Measurements from ENCODE around the gene CXCL5.

The CXCL5 gene

GRCh38 chr4:73976716-73977115 is 21.8 kb downstream of the CXCL5 start:
- no peak overlapping the region for H3K4me3 ChIP-seq (ENCODE audit: low read depth, low read length)
- TF ChIP-seq CTCF (IDR thresholded peaks at IDR 0.05; ENCODE audit: borderline replicate concordance, insufficient read depth, low read depth, low read length), result no peak

GRCh38 chr4:73976217-73976616 is 22.3 kb downstream of the CXCL5 start:
- TF ChIP-seq CTCF (IDR thresholded peaks at IDR 0.05; ENCODE audit: borderline replicate concordance, insufficient read depth, low read depth, low read length), result no peak
- H3K4me3 ChIP-seq (ENCODE audit: low read depth, low read length), result no peak overlapping the region

DNA sequence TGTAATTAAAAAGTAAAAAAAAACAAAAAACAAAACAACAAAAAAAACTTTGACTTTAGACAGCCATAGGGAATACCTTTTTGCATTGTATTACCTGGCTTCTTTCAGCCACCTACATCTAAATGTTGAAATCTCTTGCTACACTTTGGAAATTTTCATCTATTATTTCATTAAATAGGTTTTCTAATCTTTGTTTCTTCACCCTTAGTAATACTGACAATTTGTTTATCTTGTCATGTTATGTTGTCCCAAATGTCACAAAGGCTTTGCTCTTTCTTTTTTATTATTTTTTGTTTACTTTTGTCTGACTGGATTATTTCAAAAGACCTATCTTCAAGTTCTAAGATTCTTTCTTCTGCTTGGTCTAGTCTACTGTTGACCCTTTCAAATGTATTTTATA is 24.1 kb downstream of the CXCL5 start:
- H3K4me3 ChIP-seq (ENCODE audit: low read depth, low read length), result no peak overlapping the region
- no peak for TF ChIP-seq CTCF (IDR thresholded peaks at IDR 0.05; ENCODE audit: borderline replicate concordance, insufficient read depth, low read depth, low read length)

- no peak for TF ChIP-seq CTCF (IDR thresholded peaks at IDR 0.05; ENCODE audit: borderline replicate concordance, insufficient read depth, low read depth, low read length)
- H3K4me3 ChIP-seq (ENCODE audit: low read depth, low read length), result no peak overlapping the region
These were observed 27.5 kb downstream of the CXCL5 start for GRCh38 chr4:73970945-73971344.

DNA sequence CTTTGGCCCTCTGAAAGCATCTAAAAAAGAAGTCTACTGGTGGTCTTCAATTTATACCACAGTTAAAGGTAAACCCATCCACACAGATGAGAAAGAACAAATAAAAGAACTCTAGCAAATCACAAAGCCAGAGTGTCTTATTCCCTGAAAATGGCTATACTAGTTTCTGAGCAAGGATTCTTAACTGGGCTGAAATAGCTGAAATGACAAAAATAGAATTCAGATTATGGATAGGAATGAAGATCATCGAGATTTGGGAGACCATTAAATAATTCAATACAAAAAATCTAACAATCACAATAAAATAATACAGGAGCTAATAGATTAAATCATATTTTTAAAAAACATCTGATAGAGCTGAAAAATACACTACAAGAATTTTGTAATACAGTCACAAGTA is 28.5 kb downstream of the CXCL5 start:
- H3K4me3 ChIP-seq (ENCODE audit: low read depth, low read length), result no peak overlapping the region
- TF ChIP-seq CTCF (IDR thresholded peaks at IDR 0.05; ENCODE audit: borderline replicate concordance, insufficient read depth, low read depth, low read length), result no peak

DNA sequence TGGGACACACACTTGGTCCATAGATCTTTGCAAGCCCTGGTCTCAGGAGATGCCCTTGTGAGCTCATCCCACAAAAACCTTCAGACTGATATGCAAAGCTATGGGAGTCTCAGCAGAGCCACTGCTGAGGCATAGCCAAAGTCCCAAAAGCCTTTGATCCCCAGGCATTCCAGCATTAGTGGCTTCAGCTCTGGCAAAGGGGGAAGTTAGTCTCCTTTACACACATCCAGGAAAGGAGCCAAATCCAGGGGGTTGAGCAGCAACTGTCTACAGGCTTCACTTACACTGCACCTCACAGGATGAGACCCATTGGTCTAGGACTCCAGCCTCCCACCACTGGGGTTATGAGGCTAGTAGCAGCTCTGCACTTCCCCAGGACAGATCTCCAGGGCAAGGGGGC is 30.6 kb downstream of the CXCL5 start:
- H3K4me3 ChIP-seq (ENCODE audit: low read depth, low read length), result no peak overlapping the region
- TF ChIP-seq CTCF (IDR thresholded peaks at IDR 0.05; ENCODE audit: borderline replicate concordance, insufficient read depth, low read depth, low read length), result no peak

- TF ChIP-seq CTCF (IDR thresholded peaks at IDR 0.05; ENCODE audit: borderline replicate concordance, insufficient read depth, low read depth, low read length), result 0 out of 2 replicates have a peak, but pooled peaks have one; percentile 11
- H3K4me3 ChIP-seq (ENCODE audit: low read depth, low read length), result no peak overlapping the region
These were observed 33.4 kb downstream of the CXCL5 start for GRCh38 chr4:73964862-73965611.
